Immature natural killer cell (primary cell): ENCODE data around the gene PRPS1. TPM values are rescaled to one million over a fixed set of nuclear protein-coding genes. Genes with fewer than 3 reads are reported as not detected.
A peak's percentile ranks its signal among the peaks of the same experiment; 100 is the strongest.
"Not testable (repeated sequence)": the region's sequence is repeated elsewhere in the genome, so short reads cannot be mapped to it uniquely, and the experiment has no call there.

Source experiments
- DNase-seq, 3 donors: peaks; one replicate each; pipeline ENCODE4 v3.0.0; 2022; ENCODE audit warnings: mixed read lengths in 1 of 3
- H3K27ac Mint-ChIP-seq, 6 donors: one replicate each; pipeline ENCODE4 v1.8.0; 2020; ENCODE audit warnings: mixed read lengths in 6 of 6, mild to moderate bottlenecking in 5 of 6, inconsistent platforms in 4 of 6, moderate library complexity in 3 of 6
- H3K27me3 Mint-ChIP-seq, 3 donors: one replicate each; pipeline ENCODE4 v1.8.0; 2020 to 2021; ENCODE audit warnings: low read depth in 3 of 3, mild to moderate bottlenecking in 3 of 3, mixed read lengths in 3 of 3, moderate library complexity in 3 of 3, inconsistent platforms in 1 of 3
- H3K36me3 Mint-ChIP-seq, 3 donors: one replicate each; pipeline ENCODE4 v1.8.0; 2020; ENCODE audit warnings: mixed read lengths in 3 of 3, inconsistent platforms in 2 of 3, mild to moderate bottlenecking in 2 of 3
- H3K4me1 Mint-ChIP-seq, 2 donors: one replicate each; pipeline ENCODE4 v1.8.0; 2020; ENCODE audit warnings: inconsistent platforms in 2 of 2, mild to moderate bottlenecking in 2 of 2, mixed read lengths in 2 of 2, moderate library complexity in 1 of 2
- H3K4me3 Mint-ChIP-seq, 5 donors: one replicate each; pipeline ENCODE4 v1.8.0; 2020; ENCODE audit warnings: mild to moderate bottlenecking in 5 of 5, mixed read lengths in 5 of 5, inconsistent platforms in 3 of 5, moderate library complexity in 3 of 5
- H3K9me3 Mint-ChIP-seq, 6 donors: one replicate each; pipeline ENCODE4 v1.8.0; 2020; ENCODE audit warnings: mild to moderate bottlenecking in 6 of 6, mixed read lengths in 6 of 6, inconsistent platforms in 4 of 6, moderate library complexity in 3 of 6
- polyA plus RNA-seq, 3 donors: library from polyadenylated mRNA; unstranded; fragments of 300-500 nt; fragmentation: Illumina TruSeq; gene quantifications; one replicate each; pipeline ENCODE4 v1.2.3, GENCODE V29; 2021

The PRPS1 gene
- polyA plus RNA-seq, 3 donors from 2014 or later: 41.9 to 54.6 (median 45.6) TPM

- H3K36me3 Mint-ChIP-seq, H3K4me1 Mint-ChIP-seq, H3K27ac Mint-ChIP-seq, H3K27me3 Mint-ChIP-seq, H3K9me3 Mint-ChIP-seq, DNase-seq, H3K4me3 Mint-ChIP-seq: not testable (repeated sequence)
Measured at GRCh38 chrX:107609061-107609460, 19.2 kb upstream of the PRPS1 start.

GRCh38 chrX:107610667-107611066 lies 17.6 kb upstream of the PRPS1 start:
- Mint-ChIP-seq H3K4me3 (no peak overlapping the region), H3K4me1 (no peaks in the 10 kb centered on the region), H3K9me3 (no peaks in the 10 kb centered on the region), H3K27me3 (peaks cover 0 to 4% (median 4%) of the 10 kb centered on the region in 3 donors), H3K36me3 (no peaks in the 10 kb centered on the region), H3K27ac (no peak overlapping the region)
- no peak for DNase-seq

GRCh38 chrX:107619885-107620322 lies 8.4 kb upstream of the PRPS1 start:
- Mint-ChIP-seq H3K4me3 (no peak overlapping the region), H3K27me3 (peaks cover 2 to 5% (median 4%) of the 10 kb centered on the region in 3 donors), H3K36me3 (no peaks in the 10 kb centered on the region), H3K27ac (no peak overlapping the region), H3K4me1 (no peaks in the 10 kb centered on the region), H3K9me3 (no peaks in the 10 kb centered on the region)
- DNase-seq: no peak

GRCh38 chrX:107624893-107625292 lies 3.4 kb upstream of the PRPS1 start:
- DNase-seq: no peak
- no peaks in the 10 kb centered on the region for H3K9me3 Mint-ChIP-seq
- H3K4me1 Mint-ChIP-seq: peaks cover 18 to 19% of the 10 kb centered on the region in 2 donors
- H3K27me3 Mint-ChIP-seq: peaks cover 0 to 7% (median 5%) of the 10 kb centered on the region in 3 donors
- H3K4me3 Mint-ChIP-seq: no peak overlapping the region
- H3K36me3 Mint-ChIP-seq: no peaks in the 10 kb centered on the region
- H3K27ac Mint-ChIP-seq: no peak overlapping the region

- Mint-ChIP-seq H3K27ac (no peak overlapping the region), H3K36me3 (no peaks in the 10 kb centered on the region), H3K4me1 (peaks cover 22 to 24% of the 10 kb centered on the region in 2 donors), H3K4me3 (no peak overlapping the region), H3K27me3 (peaks cover 0 to 7% (median 0%) of the 10 kb centered on the region in 3 donors), H3K9me3 (no peaks in the 10 kb centered on the region)
- DNase-seq: no peak
Measured at GRCh38 chrX:107625739-107626138, 2.6 kb upstream of the PRPS1 start.

- Mint-ChIP-seq H3K27me3 (peaks cover 0 to 7% (median 0%) of the 10 kb centered on the region in 3 donors), H3K4me3 (no peak overlapping the region), H3K36me3 (no peaks in the 10 kb centered on the region), H3K27ac (peak overlapping the region in 1 of 6 donors; percentile 14), H3K9me3 (no peaks in the 10 kb centered on the region), H3K4me1 (peaks cover 22 to 24% of the 10 kb centered on the region in 2 donors)
- DNase-seq: no peak
Measured at GRCh38 chrX:107626481-107626880, 1.8 kb upstream of the PRPS1 start.

- H3K4me3 Mint-ChIP-seq: no peak overlapping the region
Measured at GRCh38 chrX:107626916-107627315, 1.4 kb upstream of the PRPS1 start.

GRCh38 chrX:107628662-107629539 lies 591 bp downstream of the PRPS1 start:
- Mint-ChIP-seq H3K4me3 (peak overlapping the region; percentile 88 to 94 (median 92)), H3K36me3 (no peaks in the 10 kb centered on the region), H3K27ac (peak overlapping the region; percentile 80 to 94 (median 88)), H3K9me3 (no peaks in the 10 kb centered on the region), H3K4me1 (peaks cover 24 to 32% of the 10 kb centered on the region in 2 donors), H3K27me3 (peaks cover 0 to 7% (median 0%) of the 10 kb centered on the region in 3 donors)
- DNase-seq: peak; percentile 38 to 52 (median 48)

More at GRCh38 chrX:107626916-107627315, 1.4 kb upstream of the PRPS1 start:
- H3K27ac Mint-ChIP-seq: peak overlapping the region in 1 of 6 donors; percentile 14
- no peak for DNase-seq
- no peaks in the 10 kb centered on the region for H3K36me3 Mint-ChIP-seq
- H3K4me1 Mint-ChIP-seq: peaks cover 22 to 24% of the 10 kb centered on the region in 2 donors
- peaks cover 0 to 8% (median 0%) of the 10 kb centered on the region in 3 donors for H3K27me3 Mint-ChIP-seq
- no peaks in the 10 kb centered on the region for H3K9me3 Mint-ChIP-seq

GRCh38 chrX:107629540-107629909 lies 1.2 kb downstream of the PRPS1 start:
- Mint-ChIP-seq H3K27ac (peak overlapping the region in 3 of 6 donors; percentile 88 to 93 (median 89)), H3K9me3 (no peaks in the 10 kb centered on the region), H3K4me3 (peak overlapping the region; percentile 88 to 94 (median 92)), H3K4me1 (peaks cover 24 to 32% of the 10 kb centered on the region in 2 donors), H3K36me3 (no peaks in the 10 kb centered on the region), H3K27me3 (peaks cover 0 to 7% (median 0%) of the 10 kb centered on the region in 3 donors)
- DNase-seq: no peak

GRCh38 chrX:107630031-107630689 lies 1.9 kb downstream of the PRPS1 start:
- Mint-ChIP-seq H3K4me1 (peaks cover 24 to 32% of the 10 kb centered on the region in 2 donors), H3K9me3 (no peaks in the 10 kb centered on the region), H3K36me3 (no peaks in the 10 kb centered on the region), H3K4me3 (peak overlapping the region; percentile 88 to 94 (median 92)), H3K27me3 (peaks cover 0 to 7% (median 0%) of the 10 kb centered on the region in 3 donors), H3K27ac (no peak overlapping the region)
- DNase-seq: no peak

- H3K9me3 Mint-ChIP-seq: no peaks in the 10 kb centered on the region
Measured at GRCh38 chrX:107632346-107632745, 4.0 kb downstream of the PRPS1 start.

GRCh38 chrX:107646735-107647134 lies 18.4 kb downstream of the PRPS1 start:
- Mint-ChIP-seq H3K9me3 (no peaks in the 10 kb centered on the region), H3K4me1 (no peaks in the 10 kb centered on the region), H3K27me3 (peaks cover 2 to 3% (median 3%) of the 10 kb centered on the region in 3 donors), H3K27ac (no peak overlapping the region), H3K4me3 (no peak overlapping the region), H3K36me3 (peaks cover 0 to 26% (median 6%) of the 10 kb centered on the region in 3 donors)
- DNase-seq: no peak

More at GRCh38 chrX:107632346-107632745, 4.0 kb downstream of the PRPS1 start:
- no peaks in the 10 kb centered on the region for H3K36me3 Mint-ChIP-seq
- no peak overlapping the region for H3K4me3 Mint-ChIP-seq
- no peak for DNase-seq
- H3K27ac Mint-ChIP-seq: no peak overlapping the region
- peaks cover 28 to 32% of the 10 kb centered on the region in 2 donors for H3K4me1 Mint-ChIP-seq
- H3K27me3 Mint-ChIP-seq: peaks cover 0 to 7% (median 3%) of the 10 kb centered on the region in 3 donors

- H3K36me3 Mint-ChIP-seq: peaks cover 0 to 17% (median 6%) of the 10 kb centered on the region in 3 donors
- no peaks in the 10 kb centered on the region for H3K9me3 Mint-ChIP-seq
- H3K4me3 Mint-ChIP-seq: no peak overlapping the region
- no peak overlapping the region for H3K27ac Mint-ChIP-seq
- peaks cover 0 to 6% (median 2%) of the 10 kb centered on the region in 3 donors for H3K27me3 Mint-ChIP-seq
- no peak for DNase-seq
- no peaks in the 10 kb centered on the region for H3K4me1 Mint-ChIP-seq
Measured at GRCh38 chrX:107648332-107648731, 20.0 kb downstream of the PRPS1 start.

- DNase-seq: no peak
- Mint-ChIP-seq H3K36me3 (peaks cover 0 to 5% (median 0%) of the 10 kb centered on the region in 3 donors), H3K9me3 (no peaks in the 10 kb centered on the region), H3K27me3 (peaks cover 0 to 10% (median 5%) of the 10 kb centered on the region in 3 donors), H3K4me3 (no peak overlapping the region), H3K27ac (no peak overlapping the region), H3K4me1 (peaks cover 8 to 9% of the 10 kb centered on the region in 2 donors)
Measured at GRCh38 chrX:107654566-107654871, 26.2 kb downstream of the PRPS1 start.
